ENCODE data around the gene GALNS.

GRCh38 chr16:88901718-88902337 is 45.1 kb upstream of the GALNS start:
- no peak for TF ChIP-seq CTCF (IDR thresholded peaks at IDR 0.05; ENCODE audit: poor library complexity)
- TF ChIP-seq EZH2 (IDR thresholded peaks at IDR 0.05; ENCODE audit: borderline replicate concordance), result no peak
